NCI-H2107 treated with DMSO at 0.1 percent for 48 hours (cell line): ENCODE data around the gene GDPGP1.
A peak's percentile ranks its signal among the peaks of the same experiment; 100 is the strongest.
"Not testable (repeated sequence)": the region's sequence is repeated elsewhere in the genome, so short reads cannot be mapped to it uniquely, and the experiment has no call there.

Source experiments
- DNase-seq: peaks from one replicate; lab custom pipeline; 2025; ENCODE audit not compliant: unreplicated experiment; lab: John Stamatoyannopoulos, UW

Gene GDPGP1, protein sequence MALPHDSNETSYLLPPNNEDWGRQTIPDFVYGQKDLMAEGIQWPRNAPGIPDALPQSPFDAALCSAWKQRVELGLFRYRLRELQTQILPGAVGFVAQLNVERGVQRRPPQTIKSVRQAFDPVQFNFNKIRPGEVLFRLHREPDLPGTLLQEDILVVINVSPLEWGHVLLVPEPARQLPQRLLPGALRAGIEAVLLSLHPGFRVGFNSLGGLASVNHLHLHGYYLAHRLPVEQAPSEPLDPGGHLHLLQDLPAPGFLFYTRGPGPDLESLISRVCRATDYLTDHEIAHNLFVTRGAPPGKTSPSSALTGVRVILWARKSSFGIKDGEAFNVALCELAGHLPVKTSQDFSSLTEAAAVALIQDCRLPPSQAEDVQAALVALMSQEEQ

DNA sequence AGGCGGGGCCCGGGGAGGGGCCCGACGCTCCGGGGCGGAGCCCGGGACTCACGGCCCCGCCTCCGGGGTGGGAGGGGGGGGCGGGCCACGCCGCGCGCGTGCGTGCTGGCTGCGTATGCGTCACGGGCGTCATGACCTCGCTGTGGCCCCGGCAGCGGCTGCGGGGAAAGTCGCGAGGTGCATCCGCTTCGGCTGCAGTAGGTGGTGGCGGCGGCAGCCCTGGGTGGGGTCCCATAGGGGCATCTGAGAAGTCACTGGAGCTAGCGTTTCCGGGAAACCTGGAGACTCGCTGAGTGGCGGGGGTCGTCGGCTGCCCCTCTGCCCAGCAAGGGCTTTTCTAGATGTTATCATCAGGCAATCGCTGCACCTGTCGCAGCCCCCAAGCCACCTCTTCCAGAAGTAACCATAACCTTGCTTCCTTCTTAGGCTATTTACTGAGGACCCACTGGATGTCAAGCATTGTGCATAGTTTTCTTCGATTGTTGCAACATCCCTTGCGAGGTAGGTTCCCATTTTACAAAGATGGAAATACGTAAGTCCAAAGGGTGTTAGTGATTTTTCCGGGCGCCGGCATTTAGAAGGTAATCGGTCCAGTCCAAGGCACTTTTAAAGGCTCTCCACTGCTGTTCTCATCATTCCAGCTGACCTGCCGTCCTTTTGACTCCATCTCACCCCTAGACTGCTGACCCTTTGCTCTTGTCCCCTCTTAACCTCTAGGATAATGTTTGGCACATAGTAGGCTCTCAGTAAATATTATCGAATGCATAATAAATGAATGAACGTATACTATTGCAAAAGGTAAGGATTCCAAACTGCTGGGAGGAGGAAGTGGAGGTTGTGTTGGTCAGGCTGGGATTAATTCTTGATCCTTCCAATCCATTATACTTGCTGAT is at the start of gene GDPGP1:
Gene GDPGP1, plus strand, starts transcription at position 114 of the 893 bp plus-strand sequence. CDS start 6,700 bp downstream, outside the sequence.
- DNase-seq: no peak

DNA sequence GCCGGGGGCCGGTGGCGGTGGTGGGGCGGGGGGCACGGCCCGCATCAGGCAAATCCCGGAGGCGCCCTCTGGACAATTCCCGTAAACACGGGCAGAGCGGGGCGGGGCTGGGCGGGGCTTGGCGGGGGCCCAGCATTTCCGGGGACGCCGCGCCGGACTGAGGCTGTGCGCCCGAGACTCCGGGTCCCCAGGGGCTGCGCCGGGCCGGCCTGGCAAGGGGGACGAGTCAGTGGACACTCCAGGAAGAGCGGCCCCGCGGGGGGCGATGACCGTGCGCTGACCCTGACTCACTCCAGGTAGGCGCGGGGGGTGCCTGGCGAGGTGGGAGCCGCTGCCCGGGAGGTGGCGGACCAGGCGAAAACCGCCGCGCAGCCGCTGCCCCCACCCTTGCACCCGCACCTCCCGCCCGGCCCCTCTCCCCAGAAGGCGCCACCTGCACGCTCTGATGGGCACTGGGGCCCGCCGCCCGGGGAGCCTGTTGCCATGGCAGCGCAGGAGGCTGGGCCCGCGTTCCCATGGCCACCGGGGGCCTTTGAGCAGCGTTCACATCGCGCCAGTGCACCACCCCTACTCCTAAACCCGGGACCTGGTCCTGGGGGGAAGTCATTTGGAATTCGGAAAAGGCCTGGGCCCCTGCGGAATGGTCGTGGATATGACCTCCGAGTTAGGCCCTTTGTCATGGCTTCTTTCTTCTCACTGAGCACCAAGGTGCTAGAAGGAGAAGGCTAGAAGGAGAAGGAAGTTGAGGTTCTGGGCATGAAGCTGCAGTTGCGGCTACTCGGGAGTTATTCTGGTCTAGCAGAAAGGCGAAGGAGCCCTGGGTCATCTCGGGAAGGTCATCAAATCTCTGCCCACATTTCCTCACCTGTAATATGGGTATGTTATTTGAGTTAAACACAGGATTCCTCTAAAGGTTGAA is 49.0 kb upstream of the GDPGP1 start:
- peak; percentile 43 for DNase-seq

DNA sequence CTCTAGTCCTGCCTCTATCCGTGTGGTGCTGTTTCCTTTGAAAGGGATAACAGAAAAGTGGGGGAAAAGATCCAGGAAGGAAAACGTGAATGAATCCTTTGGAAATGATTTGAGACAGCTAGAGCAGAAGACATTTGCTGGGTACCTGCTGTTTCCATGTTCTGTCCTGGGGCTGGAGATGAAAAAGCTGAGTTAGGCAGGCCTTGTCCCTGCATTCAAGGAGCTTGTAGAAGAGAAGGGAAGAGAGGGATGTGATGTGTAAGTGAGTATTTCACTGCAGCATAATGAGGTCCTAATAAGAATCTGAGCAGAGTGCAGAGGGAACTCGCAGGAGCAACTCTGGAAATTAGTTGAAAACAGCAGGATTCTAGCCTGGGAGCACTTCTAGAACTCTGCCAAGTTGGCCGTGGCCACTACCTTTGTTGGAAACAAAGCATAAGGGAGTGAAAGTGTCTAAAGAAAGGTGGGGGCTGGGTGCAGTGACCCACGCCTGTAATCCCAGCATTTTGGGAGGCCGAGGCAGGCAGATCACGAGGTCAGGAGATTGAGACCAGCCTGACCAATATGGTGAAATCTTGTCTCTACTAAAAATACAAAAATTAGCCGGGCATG is 46.6 kb upstream of the GDPGP1 start:
- no peak for DNase-seq

DNA sequence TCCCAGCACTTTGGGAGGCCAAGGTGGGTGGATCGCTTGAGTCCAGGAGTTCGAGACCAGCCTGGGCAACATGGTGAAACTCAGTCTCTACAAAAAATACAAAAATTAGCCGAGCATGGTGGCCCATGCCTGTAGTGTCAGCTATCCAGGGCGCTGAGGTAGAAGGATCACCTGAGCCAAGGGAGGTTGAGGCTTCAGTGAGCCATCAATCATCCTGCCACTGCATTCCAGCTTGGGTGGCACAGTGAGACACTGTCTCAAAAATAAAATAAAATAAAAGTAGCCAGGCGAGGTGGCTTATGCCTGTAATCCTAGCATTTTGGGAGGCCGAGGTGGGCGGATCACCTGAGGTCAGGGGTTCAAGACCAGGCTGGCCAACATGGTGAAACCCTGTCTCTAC is 45.9 kb upstream of the GDPGP1 start:
- DNase-seq: not testable (repeated sequence)

DNA sequence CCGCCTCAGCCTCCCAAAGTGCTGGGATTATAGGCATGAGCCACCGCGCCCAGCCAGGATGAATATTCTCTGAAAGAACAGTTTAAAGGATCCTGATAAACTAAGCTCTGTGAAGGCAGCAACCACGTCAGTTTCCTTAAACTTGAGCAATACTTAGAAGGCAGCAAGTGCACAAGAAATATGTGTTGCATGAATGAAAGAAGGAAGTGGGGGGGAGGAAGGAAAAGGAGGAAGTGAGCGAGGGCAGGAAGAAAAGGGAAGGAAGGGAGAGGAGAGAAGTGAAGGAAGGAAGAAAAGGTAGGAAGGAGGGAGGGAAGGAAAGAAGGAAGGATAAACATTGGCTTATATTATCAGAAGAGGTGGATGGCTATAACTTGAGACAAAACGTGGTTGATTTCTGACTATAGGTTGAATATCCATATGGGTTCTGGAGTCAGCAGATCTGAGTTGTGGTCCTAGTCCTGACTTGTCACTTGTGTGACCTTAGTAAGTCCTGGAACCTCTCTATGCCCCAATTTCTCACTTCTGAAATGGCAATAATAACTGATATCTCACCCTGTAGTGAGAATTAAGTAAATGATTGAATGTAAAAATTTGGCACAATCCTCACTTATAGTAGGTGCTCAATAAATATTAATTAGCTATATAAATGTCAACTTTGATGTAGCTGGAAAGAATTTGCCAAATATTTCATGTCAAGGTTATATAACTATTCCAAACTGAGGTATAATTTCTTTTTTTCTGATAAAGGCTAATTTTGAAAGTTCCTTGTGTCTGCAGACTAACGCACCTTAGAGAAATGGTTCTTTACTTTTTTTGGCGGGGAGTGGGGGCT is 44.9 kb upstream of the GDPGP1 start:
- DNase-seq: no peak

DNA sequence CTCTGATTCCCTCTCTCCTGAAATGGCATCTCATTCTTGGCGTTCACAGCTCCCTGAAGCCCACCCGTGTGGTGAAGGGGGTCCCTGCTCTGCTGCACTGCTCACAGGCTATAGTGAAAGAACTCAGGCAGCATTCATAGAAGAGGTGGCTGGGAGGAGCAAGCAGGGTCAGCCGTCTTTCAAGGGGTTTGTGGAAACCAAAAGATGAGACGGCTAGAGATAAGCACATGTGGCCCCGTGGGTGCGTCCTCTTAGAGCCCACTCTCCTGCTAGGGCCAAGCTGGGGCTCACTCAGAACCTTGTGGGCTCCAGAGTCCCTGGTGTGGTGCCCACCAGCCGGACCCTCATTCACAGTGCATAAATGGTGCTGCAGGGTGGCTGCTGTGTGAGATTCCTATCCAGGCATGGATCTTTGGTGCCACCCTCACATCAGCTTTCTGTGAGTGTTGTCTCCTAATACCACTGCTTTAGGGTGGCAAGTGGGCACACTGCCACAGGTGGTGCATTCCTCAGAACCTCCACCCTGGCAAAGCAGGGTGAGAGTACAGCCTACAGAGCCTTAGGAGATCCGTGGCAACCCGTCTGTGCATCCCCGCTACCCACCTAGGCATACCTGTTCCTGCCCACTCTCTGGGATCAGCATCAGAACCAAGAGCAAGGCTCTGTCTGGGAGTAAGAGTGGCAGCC is 44.1 kb upstream of the GDPGP1 start:
- no peak for DNase-seq

DNA sequence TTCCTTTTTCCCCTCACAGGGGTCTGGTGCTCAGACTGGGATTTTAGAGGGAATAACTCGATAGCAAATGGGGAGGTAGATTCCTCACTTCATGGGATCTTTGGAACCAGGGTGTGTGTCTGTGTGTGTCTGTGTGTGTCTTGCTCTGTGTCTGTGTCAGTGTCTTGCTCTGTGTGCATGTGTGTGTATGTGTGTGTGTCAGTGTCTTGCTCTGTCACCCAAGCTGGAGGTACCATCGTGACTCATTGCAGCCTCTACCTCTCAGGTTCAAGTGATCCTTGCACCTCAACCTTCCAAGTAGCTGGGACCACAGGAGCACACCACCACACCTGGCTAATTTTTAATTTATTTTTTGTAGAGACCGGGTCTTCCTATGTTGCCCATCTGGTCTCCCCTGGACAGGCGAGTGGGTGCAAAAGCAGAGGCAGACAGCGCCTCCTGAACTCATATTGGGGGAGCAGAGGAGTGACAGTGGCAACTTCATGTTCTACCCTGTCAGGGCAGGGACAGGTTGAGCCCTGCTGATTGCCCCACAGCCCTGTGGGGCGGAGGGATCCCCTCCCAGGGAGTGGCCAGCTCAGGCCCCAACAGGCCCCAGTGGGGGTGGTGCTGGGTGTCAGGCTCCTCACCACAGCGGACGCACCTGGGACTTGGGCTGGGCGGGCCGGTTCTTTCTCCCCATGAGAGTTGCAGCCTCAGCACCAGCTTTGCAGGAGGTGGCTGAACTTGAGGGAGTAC is 43.2 kb upstream of the GDPGP1 start:
- DNase-seq: no peak

DNA sequence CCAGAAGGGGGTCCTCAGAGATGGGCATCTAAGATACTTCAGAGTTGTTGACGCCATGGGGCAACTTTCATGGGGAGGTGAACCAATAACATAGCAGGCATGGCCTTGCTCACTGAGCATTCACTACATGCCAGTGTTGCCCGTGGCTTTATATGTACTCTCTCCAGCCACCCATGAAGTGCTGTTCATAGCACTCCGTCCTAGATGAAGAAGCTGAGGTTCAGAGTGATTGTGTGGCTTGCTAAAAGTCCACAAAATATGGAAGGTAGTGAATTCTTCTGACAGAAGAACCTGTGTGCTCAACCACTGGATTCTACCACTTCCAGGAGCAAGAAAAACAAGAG is 42.7 kb upstream of the GDPGP1 start:
- no peak for DNase-seq

DNA sequence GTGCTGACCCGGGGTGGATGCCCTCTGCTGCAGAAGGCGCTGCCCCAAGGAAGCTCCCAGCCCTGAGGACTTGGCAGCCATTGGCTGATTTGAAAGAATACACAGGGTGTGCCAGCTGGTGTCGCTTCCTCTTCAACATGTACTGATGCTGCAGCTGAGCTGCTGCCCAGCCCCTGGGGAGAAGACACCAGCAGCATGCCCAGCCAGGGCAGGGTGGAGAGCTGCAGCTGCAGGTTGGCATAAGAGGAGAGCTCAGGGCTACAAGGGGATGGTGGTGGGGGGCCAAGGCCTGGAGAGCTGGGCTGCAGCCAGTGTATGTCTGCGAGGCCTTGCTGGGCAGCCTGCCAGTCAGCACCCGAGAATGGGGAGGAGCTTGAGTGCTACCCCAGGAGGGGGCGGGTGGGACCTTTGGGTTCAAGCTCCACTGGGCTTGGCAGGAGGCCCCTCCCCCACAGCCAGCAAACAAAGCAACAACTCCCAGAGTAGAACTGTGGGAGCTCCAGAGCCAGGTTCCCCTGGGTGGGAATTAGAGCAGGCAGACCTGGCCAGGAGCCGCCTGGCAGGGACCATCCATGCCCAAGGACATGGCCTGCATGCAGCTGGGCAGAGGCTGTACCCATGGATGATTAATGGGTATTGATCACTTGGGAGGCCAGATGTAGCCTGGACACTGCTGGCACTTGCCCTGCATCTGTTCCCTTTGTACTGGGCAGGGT is 42.1 kb upstream of the GDPGP1 start:
- DNase-seq: peak; percentile 68

DNA sequence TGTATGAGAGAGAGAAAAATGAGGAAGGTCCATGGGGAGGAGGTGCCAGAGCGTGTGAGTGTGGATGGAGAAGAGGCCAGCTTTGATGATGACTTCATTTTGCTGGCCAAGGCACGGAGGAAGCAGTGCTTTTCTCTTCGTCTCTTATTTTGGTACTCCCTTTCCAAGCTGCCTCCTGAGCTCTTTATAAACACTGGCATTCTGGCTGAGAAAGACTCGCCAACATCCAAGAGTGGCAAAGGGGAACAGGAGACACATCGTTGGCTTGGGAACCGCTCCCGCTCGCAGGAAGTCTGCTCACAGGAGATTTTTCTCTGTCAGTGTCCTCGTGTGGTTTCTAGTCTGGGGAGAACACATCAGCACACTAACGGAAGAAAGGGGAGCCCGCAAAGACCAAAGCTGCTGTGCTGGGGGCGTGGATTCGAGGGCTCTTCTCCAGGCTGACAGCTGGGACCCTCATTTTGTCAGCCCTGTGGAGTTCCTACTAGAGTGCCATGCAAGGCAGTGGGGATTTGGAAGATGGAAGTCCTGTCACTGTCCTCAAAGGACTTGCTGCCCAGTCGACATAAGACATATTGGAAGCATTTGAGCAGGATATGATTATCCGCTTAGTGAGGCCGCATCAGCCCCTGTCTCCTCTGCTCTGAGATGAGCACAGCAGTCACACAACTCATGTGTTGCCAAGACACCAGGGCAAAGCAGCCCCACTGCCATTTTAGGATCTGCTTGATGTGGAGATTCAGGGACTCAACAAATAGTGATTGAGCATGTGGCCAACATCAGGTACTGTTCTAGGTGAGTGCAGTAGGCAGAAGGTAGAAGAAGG is 40.8 kb upstream of the GDPGP1 start:
- no peak for DNase-seq

DNA sequence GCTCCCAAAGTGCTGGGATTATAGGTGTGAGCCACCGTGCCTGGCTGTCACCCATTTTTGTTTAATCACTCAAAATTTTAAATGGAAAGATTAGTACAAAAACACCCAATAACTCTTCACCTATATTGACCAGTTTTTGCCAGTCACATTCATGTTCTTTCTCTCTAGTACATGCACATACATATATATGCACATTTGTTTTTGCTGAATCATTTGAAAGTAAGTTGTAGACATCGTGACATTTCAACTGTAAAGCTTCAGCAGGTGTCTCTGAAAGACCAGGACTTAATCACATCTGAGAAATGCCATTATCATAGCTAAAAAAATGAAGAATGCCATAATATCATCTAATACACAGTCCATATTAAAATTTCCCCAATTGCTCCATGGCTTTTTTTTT is 39.4 kb upstream of the GDPGP1 start:
- no peak for DNase-seq

DNA sequence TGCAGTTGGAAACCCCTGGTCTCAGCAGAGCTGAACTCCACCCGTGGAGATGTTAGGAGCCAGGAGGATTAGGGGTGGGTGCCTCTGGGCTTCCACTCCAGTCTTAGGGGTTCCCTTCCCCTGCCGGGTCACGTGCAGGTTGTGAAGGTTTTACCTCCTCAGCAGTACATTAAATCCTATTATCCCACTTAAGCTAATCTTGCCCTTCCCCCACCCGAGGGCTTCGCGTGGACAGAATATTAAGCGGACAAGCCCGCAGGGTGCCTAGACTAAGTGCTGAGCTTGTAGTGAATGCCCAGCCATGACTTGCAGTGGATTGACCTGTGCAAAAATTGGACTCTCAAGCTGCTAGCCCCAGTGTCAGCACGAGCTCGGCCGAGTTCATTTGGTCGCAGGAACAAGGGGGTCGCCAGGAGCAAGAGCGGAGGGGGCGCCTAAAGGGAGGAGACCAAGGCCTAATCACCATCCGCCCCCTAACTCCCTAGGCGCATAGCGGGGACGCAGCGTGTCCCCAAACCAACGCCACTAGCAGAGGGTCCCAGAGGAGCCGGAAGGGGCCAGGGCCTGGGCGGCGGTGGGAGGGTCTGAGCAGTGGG is 33.4 kb upstream of the GDPGP1 start:
- DNase-seq: no peak

DNA sequence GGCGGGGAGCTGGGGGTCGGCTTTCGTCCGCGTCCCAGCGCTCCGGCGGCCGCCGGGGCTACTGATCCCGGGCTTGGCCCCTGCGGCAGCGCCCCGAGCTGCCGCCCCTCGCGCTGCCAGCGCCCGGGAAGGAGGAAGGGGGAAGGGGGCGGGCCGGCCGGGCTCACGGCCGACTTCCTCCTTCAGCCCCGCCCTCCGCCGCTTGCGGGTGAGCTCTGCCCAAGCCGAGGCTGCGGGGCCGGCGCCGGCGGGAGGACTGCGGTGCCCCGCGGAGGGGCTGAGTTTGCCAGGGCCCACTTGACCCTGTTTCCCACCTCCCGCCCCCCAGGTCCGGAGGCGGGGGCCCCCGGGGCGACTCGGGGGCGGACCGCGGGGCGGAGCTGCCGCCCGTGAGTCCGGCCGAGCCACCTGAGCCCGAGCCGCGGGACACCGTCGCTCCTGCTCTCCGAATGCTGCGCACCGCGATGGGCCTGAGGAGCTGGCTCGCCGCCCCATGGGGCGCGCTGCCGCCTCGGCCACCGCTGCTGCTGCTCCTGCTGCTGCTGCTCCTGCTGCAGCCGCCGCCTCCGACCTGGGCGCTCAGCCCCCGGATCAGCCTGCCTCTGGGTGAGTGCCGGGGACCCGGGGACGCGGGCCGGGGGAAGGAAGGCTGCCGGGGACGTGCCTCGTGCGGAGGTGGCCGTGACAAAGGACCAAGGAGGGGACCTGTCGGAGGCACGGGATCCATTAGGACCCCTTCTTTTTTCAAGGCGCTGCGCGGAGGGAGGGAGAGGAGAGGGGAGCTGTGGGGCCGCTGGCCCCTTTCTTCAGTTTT is 32.7 kb upstream of the GDPGP1 start, which contains the start of gene SEMA4B:
Gene SEMA4B, plus strand, starts transcription at position 201 of the 814 bp plus-strand sequence. Its CDS starts 249 bp downstream, at position 450.
- DNase-seq: no peak

DNA sequence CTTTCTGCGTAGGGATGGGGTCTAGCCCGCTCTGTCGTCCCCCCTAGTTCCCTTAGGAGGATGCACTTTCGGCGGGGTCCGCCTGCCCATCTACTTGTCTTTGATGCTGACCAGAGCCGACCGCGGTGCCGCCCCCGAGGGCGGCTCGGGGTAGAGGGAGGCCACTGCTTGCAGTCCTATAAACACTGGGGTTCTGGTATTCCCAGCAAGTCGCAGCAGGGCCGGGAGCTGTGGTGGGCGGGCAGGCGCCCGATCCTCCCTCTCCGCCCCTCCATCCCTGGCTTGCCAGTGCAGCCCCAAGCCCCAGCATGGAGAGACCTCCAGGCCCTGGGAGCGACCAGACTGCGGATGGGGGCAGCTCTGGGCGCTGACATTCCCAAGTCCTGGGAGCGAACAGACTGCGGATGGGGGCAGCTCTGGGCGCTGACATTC is 32.0 kb upstream of the GDPGP1 start:
- DNase-seq: no peak

DNA sequence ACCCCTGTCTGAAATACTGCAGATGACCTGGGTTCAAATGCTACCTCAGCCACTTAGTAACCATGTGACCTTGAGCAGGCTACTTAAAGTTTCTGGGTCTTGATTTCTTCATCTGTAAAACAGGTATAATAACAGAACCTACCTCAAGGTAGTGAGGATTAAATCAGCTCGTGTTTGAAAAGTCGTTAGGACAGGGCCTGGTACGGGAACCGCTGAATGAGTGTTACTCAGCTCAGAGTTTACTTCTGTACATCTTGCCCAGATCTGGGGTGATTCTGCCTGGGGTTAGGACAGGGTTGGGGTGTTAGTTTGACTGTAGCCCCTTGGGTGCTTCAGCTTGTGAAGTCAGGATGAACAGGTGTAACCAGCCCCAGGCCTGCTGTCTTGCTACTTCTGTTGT is 31.1 kb upstream of the GDPGP1 start:
- DNase-seq: no peak

DNA sequence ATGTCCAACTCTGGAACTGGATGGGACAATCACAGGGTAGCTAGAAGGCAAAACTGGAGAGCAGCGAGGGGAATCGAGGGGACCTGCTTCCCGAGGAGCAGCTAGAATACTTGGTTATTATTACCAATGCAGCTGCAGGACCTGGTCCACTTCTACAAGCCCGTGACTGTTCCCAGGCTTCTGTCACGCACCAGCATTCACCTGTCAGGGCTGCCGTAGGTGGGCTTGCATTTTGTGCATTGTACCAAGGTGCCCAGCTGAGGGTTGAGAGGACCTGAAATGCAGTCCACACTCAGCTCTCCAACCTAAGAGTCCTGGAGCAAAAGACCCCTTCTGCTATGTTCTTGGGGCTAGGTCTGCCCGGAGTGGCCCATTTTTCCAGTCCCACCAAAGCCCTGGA is 30.5 kb upstream of the GDPGP1 start:
- no peak for DNase-seq
